Smooth muscle cell (in vitro differentiated cells): ENCODE data around the gene CAPZA1. TPM values are rescaled to one million over a fixed set of nuclear protein-coding genes. Genes with fewer than 3 reads are reported as not detected.

ENCODE experiments used
- DNase-seq: peaks from one replicate; lab custom pipeline; 2025; ENCODE audit not compliant: unreplicated experiment; lab: John Stamatoyannopoulos, UW
- H2AFZ ChIP-seq: fragments of 200-600 bp; sonication (generic); 2 replicates; pipeline ENCODE4 v1.6.0; 2016; ENCODE audit warnings: antibody characterized with exemption, low read depth, mild to moderate bottlenecking
- H3F3A ChIP-seq: fragments of 200-600 bp; sonication (generic); 2 replicates; pipeline ENCODE4 v1.6.0; 2017; ENCODE audit warnings: antibody characterized with exemption, low read depth
- H3K27ac ChIP-seq: fragments of 200-600 bp; sonication (generic); 2 replicates; pipeline ENCODE4 v1.5.1; 2016; ENCODE audit warnings: low read depth, mild to moderate bottlenecking
- H3K27me3 ChIP-seq: fragments of 200-600 bp; sonication (generic); 2 replicates; pipeline ENCODE4 v1.6.1; 2016; ENCODE audit warnings: low read depth, mild to moderate bottlenecking
- H3K36me3 ChIP-seq: fragments of 200-600 bp; sonication (generic); 2 replicates; pipeline ENCODE4 v1.5.1; 2016; ENCODE audit warnings: low read depth
- H3K4me1 ChIP-seq: fragments of 200-600 bp; sonication (generic); 2 replicates; pipeline ENCODE4 v1.5.1; 2016; ENCODE audit warnings: low read depth
- H3K4me2 ChIP-seq: fragments of 200-600 bp; sonication (generic); 2 replicates; pipeline ENCODE4 v1.6.0; 2016; ENCODE audit warnings: mild to moderate bottlenecking
- H3K4me3 ChIP-seq: fragments of 200-600 bp; sonication (generic); 2 replicates; pipeline ENCODE4 v1.5.1; 2016; ENCODE audit warnings: mild to moderate bottlenecking
- H3K79me2 ChIP-seq: fragments of 200-600 bp; sonication (generic); 2 replicates; pipeline ENCODE4 v1.6.0; 2016; ENCODE audit warnings: low read depth, mild to moderate bottlenecking
- H3K9ac ChIP-seq: fragments of 200-600 bp; sonication (generic); 2 replicates; pipeline ENCODE4 v1.6.0; 2016; ENCODE audit warnings: low read depth
- H3K9me3 ChIP-seq: fragments of 200-600 bp; sonication (generic); replicated peaks from 2 replicates; pipeline ENCODE4 v1.5.1; 2016; ENCODE audit warnings: low read depth
- H4K20me1 ChIP-seq: fragments of 200-600 bp; sonication (generic); 2 replicates; pipeline ENCODE4 v1.6.0; 2016; ENCODE audit warnings: low read depth
- CTCF ChIP-seq: fragments of 200-600 bp; sonication (generic); IDR thresholded peaks from 2 replicates; pipeline ENCODE4 v1.5.1; 2017; ENCODE audit warnings: borderline replicate concordance, mild to moderate bottlenecking, antibody characterized with exemption; ENCODE audit not compliant: insufficient read depth, poor library complexity, severe bottlenecking
- WGBS: methylation state at CpG from one replicate; pipeline ENCODE4 v1.1.7; 2016; ENCODE audit warnings: low lambda C conversion rate; 5-methylcytosine and 5-hydroxymethylcytosine counted together
- polyA plus RNA-seq: library from polyadenylated mRNA; unstranded; fragments of >200 nt; fragmentation: Nextera tagmentation; extraction: Ambion mirVana; gene quantifications from 2 replicates; pipeline ENCODE4 v1.2.1, GENCODE V29; 2016
- total RNA-seq: library from RNA; depleted of rRNA; stranded (reverse); fragments of >200 nt; gene quantifications from 2 replicates; pipeline ENCODE4 v1.2.3, GENCODE V29; 2014

Gene CAPZA1
- total and polyA plus RNA-seq, 2 experiments from 2014 or later: 100 to 264 TPM

GRCh38 chr1:112646225-112646624 lies 26.6 kb downstream of the CAPZA1 start:
- Histone ChIP-seq H3K4me3 (no peak overlapping the region), H3K9ac (no peak overlapping the region), H3K27me3 (no peaks in the 10 kb centered on the region), H3K9me3 (no peaks in the 10 kb centered on the region), H3K79me2 (peaks cover 87% of the 10 kb centered on the region), H4K20me1 (peaks cover 100% of the 10 kb centered on the region), H3K4me2 (no peak overlapping the region), H2AFZ (no peak overlapping the region), H3K4me1 (no peaks in the 10 kb centered on the region), H3K27ac (no peak overlapping the region), H3K36me3 (peaks cover 40% of the 10 kb centered on the region), H3F3A (peaks cover 5% of the 10 kb centered on the region)
- 97% methylated on average over 4 of the region's 4 CpGs for WGBS
- no peak for DNase-seq
- no peak for TF ChIP-seq CTCF

- Histone ChIP-seq H3K9ac (no peak overlapping the region), H3K4me3 (no peak overlapping the region), H3K36me3 (peaks cover 52% of the 10 kb centered on the region), H3K27me3 (no peaks in the 10 kb centered on the region), H3K27ac (no peak overlapping the region), H4K20me1 (peaks cover 78% of the 10 kb centered on the region), H3K79me2 (peaks cover 57% of the 10 kb centered on the region), H3K9me3 (no peaks in the 10 kb centered on the region), H3K4me1 (no peaks in the 10 kb centered on the region), H2AFZ (no peak overlapping the region), H3F3A (no peaks in the 10 kb centered on the region), H3K4me2 (no peak overlapping the region)
- no peak for DNase-seq
- 98% methylated on average over 1 of the region's 1 CpG for WGBS
- no peak for TF ChIP-seq CTCF
Measured at GRCh38 chr1:112651205-112651604, 31.6 kb downstream of the CAPZA1 start.

- no peaks in the 10 kb centered on the region for H3K27me3 ChIP-seq
- H3K4me3 ChIP-seq: no peak overlapping the region
- no peak for TF ChIP-seq CTCF
- H3K9me3 ChIP-seq: no peaks in the 10 kb centered on the region
- no peaks in the 10 kb centered on the region for H3K79me2 ChIP-seq
- no peak overlapping the region for H2AFZ ChIP-seq
- DNase-seq: no peak
- H4K20me1 ChIP-seq: peaks cover 3% of the 10 kb centered on the region
- peaks cover 22% of the 10 kb centered on the region for H3F3A ChIP-seq
- H3K4me2 ChIP-seq: no peak overlapping the region
- 92% methylated on average over 3 of the region's 3 CpGs for WGBS
- H3K27ac ChIP-seq: no peak overlapping the region
- H3K9ac ChIP-seq: no peak overlapping the region
- H3K4me1 ChIP-seq: no peaks in the 10 kb centered on the region
- peaks cover 27% of the 10 kb centered on the region for H3K36me3 ChIP-seq
Measured at GRCh38 chr1:112665857-112666256, 46.2 kb downstream of the CAPZA1 start.

- H2AFZ ChIP-seq: no peak overlapping the region
- H3K36me3 ChIP-seq: peaks cover 27% of the 10 kb centered on the region
- DNase-seq: no peak
- H3K4me3 ChIP-seq: no peak overlapping the region
- no peaks in the 10 kb centered on the region for H3K27me3 ChIP-seq
- H3K27ac ChIP-seq: no peak overlapping the region
- WGBS: 93% methylated on average over 2 of the region's 2 CpGs
- no peaks in the 10 kb centered on the region for H3K4me1 ChIP-seq
- no peak for TF ChIP-seq CTCF
- H4K20me1 ChIP-seq: peaks cover 3% of the 10 kb centered on the region
- no peaks in the 10 kb centered on the region for H3K79me2 ChIP-seq
- no peak overlapping the region for H3K9ac ChIP-seq
- H3F3A ChIP-seq: peaks cover 33% of the 10 kb centered on the region
- H3K4me2 ChIP-seq: no peak overlapping the region
- H3K9me3 ChIP-seq: no peaks in the 10 kb centered on the region
Measured at GRCh38 chr1:112666946-112667345, 47.3 kb downstream of the CAPZA1 start.
